HG03280 (cell line): ENCODE data around the gene ZFPM1.
A peak's percentile ranks its signal among the peaks of the same experiment; 100 is the strongest.

Source experiments
- ATAC-seq: cut with Tn5 transposase; IDR thresholded peaks from one replicate; pipeline ENCODE4 v1.9.1; 2021; ENCODE audit warnings: mild to moderate bottlenecking, moderate library complexity; ENCODE audit not compliant: unreplicated experiment

Gene ZFPM1

DNA sequence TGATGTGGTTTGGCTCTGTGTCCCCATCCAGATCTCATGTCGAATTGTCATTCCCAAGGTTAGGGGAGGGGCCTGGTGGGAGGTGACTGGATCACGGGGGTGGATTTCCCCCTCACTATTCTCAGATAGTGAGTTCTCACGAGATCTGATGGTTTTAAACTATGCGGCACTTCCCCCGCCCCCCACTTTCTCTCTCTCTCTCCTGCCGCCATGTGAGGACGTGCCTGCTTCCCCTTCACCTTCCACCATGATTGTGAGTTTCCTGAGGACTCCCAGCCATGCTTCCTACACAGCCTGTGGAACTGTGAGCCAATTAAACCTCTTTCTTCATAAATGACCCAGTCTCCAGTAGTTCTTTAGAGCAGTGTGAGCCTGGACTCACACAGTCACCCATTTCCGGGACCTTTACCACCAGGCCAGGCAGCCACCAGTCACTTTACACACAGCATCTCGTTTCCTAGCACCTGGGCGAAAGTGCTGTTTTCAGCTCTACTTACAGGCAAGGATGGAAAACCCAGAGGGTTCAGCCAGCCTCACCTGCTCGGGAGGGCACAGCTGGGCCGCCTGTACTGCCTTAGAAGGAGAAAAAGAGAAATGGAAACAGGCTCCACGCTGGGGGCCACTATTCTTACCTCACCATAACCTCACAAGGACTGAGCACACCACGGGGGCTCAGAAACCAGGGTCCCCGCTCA is 103.4 kb downstream of the ZFPM1 start:
- no peak for ATAC-seq

- ATAC-seq, result no peak
These were observed 105.7 kb downstream of the ZFPM1 start for GRCh38 chr16:88558457-88559442.

DNA sequence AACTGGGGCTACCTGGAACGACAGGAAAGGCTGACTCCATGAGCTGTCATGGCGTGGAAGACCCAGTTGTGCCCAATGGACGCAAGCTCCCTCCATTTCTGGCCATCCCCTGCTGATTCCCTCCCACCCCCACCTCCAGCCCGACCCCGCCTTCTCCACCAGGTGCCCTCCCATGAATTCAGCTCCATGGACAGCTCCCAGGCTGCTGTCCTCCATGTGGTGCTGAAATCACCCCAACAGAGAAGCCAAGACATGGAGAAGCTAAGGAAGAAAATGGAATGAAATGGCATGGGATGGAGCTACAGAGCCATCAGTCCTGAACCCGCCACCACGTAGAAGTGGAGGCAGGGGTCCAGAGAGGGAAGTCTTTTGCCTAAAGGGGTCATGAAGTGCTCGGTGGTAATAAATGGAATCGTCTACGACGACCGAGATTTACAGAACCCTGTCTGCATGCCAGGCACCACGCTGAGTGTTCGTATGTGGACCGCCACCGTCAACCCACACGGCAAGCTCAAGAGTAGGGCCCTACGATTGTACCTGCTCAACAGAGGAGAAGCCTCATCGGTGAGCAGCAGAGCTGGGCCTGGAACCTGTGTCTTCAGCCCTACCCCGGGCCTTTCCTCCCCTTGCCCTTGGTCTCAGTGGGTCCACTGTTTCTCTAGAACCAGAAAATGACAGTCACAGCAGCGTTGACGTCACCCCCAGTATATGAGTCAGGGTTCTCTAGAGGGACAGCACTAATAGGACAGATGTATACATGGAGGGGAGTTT is 107.8 kb downstream of the ZFPM1 start:
- no peak for ATAC-seq

DNA sequence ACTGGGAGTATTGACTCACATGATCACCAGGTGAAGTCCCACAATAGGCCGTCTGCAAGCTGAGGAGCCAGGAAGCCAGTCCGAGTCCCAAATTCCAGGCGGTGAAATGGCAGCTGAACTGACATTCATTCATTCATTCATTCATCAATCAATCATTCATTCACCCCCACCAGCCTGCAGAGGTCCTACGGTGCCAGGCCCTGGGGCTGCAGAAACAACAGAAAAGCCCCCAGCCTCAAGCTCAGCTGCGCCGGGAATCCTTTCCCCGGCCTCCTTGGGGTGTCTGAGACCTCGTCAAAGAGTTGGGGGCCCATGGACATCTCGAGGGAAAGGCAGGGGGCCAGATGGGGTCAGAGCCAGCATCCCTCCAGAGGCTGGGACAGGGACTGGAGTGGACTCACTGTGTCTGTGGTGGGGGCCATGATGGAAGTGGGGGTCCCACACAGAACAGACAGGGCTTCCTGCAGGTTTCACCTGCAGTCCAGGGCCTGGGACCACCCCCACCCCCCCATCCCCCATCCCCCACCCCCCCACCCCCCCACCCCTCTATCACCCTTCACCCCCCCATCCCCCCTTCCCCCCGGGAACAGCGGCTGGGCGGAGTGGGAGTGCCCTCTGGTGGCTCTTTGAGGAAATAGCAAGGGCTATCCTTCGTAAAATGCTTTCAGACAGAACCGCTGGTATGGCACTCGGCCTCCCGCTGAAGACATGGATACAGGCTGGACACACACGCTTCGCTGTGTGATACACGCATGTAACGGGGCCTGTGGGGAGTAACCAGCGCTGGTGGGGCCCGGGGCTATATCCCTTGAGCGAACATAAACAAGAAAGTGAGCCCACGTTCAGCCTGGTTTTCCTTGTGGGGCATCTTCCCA is 108.6 kb downstream of the ZFPM1 start:
- ATAC-seq, result no peak

DNA sequence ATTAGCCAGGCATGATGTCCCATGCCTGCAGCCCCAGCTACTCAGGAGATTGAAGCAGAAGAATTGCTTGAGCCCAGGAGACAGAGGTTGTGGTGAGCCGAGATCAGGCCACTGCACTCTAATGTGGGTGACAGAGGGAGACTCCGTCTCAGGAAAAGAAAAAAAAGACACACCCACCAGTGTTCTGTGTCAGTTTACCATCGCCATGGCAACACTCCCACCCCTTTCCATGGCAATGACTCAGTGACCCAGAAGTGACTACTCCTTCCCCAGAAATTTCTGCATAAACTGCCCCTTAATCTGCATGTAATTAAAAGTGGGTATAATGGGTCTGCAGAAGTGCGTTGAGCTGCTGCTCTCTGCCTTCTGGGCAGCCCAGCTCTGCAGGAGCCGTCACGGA is 113.1 kb downstream of the ZFPM1 start:
- no peak for ATAC-seq

DNA sequence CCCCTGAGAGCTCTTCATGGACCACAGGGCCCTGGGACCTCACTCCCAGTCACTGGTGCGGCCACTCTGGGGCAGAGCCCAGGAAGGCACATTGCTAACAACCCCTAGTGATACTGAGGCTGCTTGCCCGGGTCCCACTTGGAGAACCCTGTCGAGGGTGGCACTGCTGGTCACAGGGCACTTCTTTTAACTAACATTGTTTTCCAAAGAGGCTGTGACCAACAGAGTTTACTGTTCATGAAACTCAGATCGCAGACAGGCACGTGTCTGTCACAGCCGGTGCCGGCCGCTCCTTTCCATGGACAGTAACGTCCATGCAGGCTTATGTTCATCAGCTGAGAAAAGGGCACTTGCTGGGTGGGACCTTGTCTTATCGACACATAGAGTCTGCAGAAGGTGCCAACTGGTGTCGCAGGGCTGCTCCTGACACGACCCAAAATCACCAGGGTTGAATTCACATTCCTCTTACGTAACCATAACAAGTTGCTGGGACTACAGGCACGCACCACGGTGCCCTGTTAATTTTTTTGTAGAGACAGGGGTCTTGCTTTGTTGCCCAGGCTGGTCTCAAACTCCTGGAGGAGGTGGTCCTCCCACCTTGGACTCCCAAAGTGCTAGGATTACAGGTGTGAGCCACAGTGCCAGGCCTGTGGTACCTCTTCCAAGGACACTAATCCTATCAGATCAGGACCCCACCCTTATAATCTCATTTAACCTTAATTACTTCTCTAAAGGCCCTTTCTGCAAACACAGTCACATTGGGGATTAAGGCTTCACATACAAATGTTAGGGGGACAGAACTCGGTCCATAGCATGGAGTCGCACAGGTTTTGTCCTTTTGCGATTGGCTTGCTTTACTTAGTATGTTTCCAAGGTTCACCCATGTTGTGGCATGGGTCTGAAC is 115.9 kb downstream of the ZFPM1 start:
- ATAC-seq, result no peak

GRCh38 chr16:88569614-88569984 is 116.5 kb downstream of the ZFPM1 start:
- ATAC-seq, result peak; percentile 25

DNA sequence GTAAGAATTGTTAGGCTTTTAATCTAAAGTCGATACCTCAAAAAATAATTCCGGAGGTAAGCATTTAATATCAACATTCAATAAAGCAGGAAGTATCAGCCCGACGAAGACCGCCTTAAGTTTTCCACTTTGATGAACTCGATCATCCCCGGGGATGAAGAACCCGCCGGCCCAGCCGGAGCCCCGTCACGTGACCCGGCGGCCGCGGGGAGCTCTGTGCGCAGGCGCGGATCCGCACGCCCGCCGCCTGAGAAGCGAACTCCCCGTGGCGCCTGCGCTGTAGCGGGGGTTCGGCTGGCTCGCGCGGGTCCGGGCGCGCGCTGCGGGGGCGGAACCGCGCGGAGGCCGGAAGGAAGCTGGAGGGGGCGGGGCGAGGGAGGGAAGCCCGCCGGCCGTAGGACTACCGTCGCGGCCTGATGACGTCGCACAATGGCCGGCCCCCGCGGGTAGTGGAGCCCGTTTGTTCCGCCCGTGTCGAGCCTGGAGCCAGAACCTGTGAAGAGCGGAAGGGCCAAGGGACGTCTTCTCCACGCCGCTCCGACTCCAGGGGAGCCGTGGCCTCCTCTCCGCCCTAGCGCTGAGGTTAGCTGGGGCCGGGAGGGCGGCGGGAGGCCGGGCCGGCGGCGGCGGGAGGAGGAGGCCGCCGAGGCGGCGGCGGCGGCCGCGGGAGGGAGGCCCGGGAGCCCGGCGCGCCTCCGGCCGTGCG is 117.1 kb downstream of the ZFPM1 start, which contains the start of gene ZC3H18:
Gene ZC3H18, plus strand, starts transcription at position 419 of the 706 bp plus-strand sequence. CDS start 6,721 bp downstream, outside the sequence.
- peak; percentile 85 for ATAC-seq

- no peak for ATAC-seq
These were observed 117.6 kb downstream of the ZFPM1 start for GRCh38 chr16:88570691-88571092.

DNA sequence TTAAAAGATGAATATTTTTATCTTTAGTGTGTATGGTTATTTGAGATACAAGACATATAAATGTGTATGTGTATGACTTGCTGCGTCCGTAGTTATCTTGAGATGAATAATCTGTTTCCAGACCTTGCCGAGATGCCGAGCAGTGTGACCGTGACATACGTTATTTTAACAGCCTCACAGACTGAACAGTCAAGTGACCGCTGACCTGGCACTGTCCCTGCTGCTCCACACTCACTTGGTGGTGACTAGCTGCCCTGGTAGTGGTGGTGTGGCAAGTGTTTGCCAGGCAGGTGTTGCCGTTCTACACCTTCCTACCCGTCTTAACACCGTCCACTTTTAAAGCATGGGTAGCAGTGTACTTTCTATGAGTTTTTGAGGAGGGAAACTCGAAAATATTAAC is 122.2 kb downstream of the ZFPM1 start:
- ATAC-seq, result no peak

- ATAC-seq, result no peak
These were observed 123.2 kb downstream of the ZFPM1 start for GRCh38 chr16:88576307-88576706.

GRCh38 chr16:88577166-88577565 is 124.1 kb downstream of the ZFPM1 start:
- no peak for ATAC-seq

DNA sequence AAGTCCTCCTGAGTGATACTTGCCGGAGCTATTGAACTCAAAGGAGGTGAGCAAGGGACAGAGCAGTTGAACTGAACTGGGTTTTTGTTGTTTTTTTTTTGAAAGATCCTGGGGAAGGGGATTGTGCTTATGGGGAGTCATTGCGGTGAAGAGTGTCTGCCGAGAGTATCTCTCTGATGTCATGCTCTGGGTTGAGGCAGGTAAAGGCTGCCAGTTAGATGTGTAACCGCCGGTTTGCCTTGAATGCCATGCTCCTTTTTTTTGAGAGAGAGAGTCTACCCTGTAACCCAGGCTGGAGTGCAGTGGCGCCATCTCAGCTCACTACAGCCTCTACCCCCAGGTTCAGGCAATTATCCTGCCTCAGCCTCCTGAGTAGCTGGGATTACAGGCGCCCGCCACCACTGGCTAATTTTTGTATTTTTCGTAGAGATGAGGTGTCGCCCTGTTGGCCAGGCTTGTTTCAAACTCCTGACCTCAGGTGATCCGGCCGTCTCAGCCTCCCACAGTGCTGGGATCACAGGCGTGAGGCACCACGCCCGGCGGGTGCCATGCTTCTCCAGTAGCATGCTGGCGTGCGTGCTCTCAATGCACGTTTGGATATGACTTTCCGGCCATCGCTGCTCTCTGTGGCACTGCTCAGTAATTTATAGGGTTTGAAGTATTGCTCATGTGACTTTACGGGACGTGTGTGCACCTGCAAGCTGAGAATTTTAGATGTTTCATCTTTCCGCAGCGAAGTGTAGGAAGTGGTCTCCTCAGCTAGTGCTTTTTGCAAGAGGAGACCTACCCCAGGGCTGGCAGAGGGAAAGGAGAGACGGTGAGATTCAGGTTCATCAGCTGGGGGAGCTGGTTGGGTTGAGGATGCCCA is 125.6 kb downstream of the ZFPM1 start:
- ATAC-seq, result no peak

DNA sequence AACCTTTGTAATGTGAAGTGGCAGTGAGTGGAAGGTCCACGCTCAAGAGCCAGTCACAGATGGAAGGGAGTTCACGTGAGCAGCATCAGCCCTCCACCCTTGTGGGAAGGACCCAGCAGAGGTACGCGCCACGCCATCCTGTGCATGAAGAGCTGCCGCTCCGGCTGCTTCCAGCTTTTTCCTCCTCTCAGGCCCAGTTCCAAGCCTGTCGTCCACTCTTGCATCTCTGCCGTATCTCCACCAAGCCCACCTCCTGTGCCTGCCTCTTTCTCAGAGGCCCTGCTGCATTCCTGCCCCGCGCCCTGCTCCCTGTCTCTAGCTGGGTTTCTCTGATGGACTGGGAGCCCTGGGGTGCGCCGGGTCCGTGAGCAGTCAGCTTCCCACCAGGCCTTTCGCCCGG is 127.3 kb downstream of the ZFPM1 start:
- ATAC-seq, result no peak

GRCh38 chr16:88581033-88581432 is 128.0 kb downstream of the ZFPM1 start:
- ATAC-seq, result no peak

- no peak for ATAC-seq
These were observed 130.0 kb downstream of the ZFPM1 start for GRCh38 chr16:88582912-88583575.

DNA sequence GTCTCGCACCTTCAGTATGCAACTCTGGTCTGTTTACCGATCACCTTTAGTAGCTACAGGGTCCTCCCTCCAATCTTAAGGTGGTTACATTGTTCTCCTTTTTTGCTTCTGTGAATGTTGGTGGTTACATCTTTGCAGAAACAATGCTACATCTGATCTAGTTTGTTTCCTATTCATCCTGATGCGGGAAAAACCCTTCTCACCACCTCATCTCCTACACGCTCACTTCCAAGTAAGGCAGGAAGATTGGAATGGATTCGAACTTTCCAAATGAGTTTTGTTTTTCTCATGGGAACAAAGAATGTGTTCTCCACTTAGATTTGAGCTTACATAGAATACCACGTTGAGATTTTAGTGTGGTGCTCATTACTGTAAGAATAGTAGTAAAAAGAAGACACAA is 131.6 kb downstream of the ZFPM1 start:
- no peak for ATAC-seq
